B cell (primary cell): ENCODE measurements around the gene FAF1. TPM values are rescaled to one million over a fixed set of nuclear protein-coding genes. Genes with fewer than 3 reads are reported as not detected.

ENCODE experiments used
- ATAC-seq: fragments of 200-7000 bp; cut with Tn5 transposase; one replicate; pipeline ENCODE4 v1.10.0; 2021; ENCODE audit warnings: low read depth, mild to moderate bottlenecking, moderate number of reproducible peaks, moderate library complexity
- CTCF ChIA-PET: fragments of 350-600 bp; sonication (Branson Sonifier 250); formaldehyde crosslinking; loops from one replicate; lab custom pipeline; 2021; ENCODE audit warnings: antibody characterized with exemption, inconsistent platforms; lab: Charles Lee
- POLR2A ChIA-PET: fragments of 350-600 bp; sonication (Branson Sonifier 250); formaldehyde crosslinking; loops from one replicate; lab custom pipeline; 2021; ENCODE audit warnings: antibody characterized with exemption; lab: Charles Lee
- DNase-seq: peaks from one replicate; pipeline ENCODE4 v3.0.0; 2013
- H2AFZ ChIP-seq: 2 replicates; pipeline ENCODE4 v1.6.1; 2012; ENCODE audit warnings: mild to moderate bottlenecking, low read depth, low read length; ENCODE audit not compliant: insufficient read depth, poor library complexity, severe bottlenecking
- H3K27ac ChIP-seq, 2 donors: 1 replicate in 1 of 2; 2 replicates in 1 of 2; pipeline ENCODE4 v1.5.1; 2012 to 2013; ENCODE audit warnings: low read length in 2 of 2, mild to moderate bottlenecking in 2 of 2, moderate library complexity in 1 of 2
- H3K27me3 ChIP-seq, 4 experiments: fragments of 200-600 bp in 1 of 4; sonication (generic) in 1 of 4; replicated peaks in 1 of 4; 1 replicate in 2 of 4; 2 replicates in 2 of 4; pipeline versions ENCODE4 v1.6.1 to v1.7.0; 2013 to 2016; ENCODE audit warnings: low read length in 3 of 4, mild to moderate bottlenecking in 2 of 4, mixed read lengths in 1 of 4, moderate library complexity in 1 of 4; ENCODE audit not compliant: insufficient read depth in 4 of 4, control insufficient read depth in 3 of 4; ENCODE audit errors: control extremely low read depth in 1 of 4
- H3K36me3 ChIP-seq, 2 experiments: replicated peaks in 1 of 2; 1 replicate in 1 of 2; 2 replicates in 1 of 2; pipeline versions ENCODE4 v1.6.1 to v1.7.1; 2013; ENCODE audit warnings: low read length in 1 of 2; ENCODE audit not compliant: insufficient read depth in 2 of 2, control insufficient read depth in 1 of 2; ENCODE audit errors: control extremely low read depth in 1 of 2, extremely low read depth in 1 of 2
- H3K4me1 ChIP-seq, 2 donors: fragments of 200-600 bp in 1 of 2; sonication (generic) in 1 of 2; 1 replicate in 1 of 2; 2 replicates in 1 of 2; pipeline versions ENCODE4 v1.5.1 to v1.6.1; 2013 to 2017; ENCODE audit warnings: low read length in 2 of 2; ENCODE audit not compliant: control insufficient read depth in 2 of 2, insufficient read depth in 2 of 2
- H3K4me2 ChIP-seq: replicated peaks from 2 replicates; pipeline ENCODE3; 2012; ENCODE audit warnings: mild to moderate bottlenecking, low read depth, low read length; ENCODE audit not compliant: poor library complexity, severe bottlenecking
- H3K4me3 ChIP-seq, 5 experiments: fragments of 200-600 bp in 1 of 5; sonication (generic) in 1 of 5; 1 replicate in 3 of 5; 2 replicates in 2 of 5; pipeline versions ENCODE4 v1.5.1 to v1.7.0; 2011 to 2016; ENCODE audit warnings: low read length in 4 of 5, mild to moderate bottlenecking in 4 of 5, low read depth in 2 of 5, control low read depth in 1 of 5, moderate library complexity in 1 of 5; ENCODE audit not compliant: insufficient read depth in 1 of 5; ENCODE audit errors: control extremely low read depth in 1 of 5, extremely low read depth in 1 of 5
- H3K79me2 ChIP-seq: fragments of 200-600 bp; sonication (generic); one replicate; pipeline ENCODE4 v1.6.0; 2016; ENCODE audit warnings: low read length; ENCODE audit not compliant: control insufficient read depth, insufficient read depth
- H3K9ac ChIP-seq: fragments of 200-600 bp; sonication (generic); 2 replicates; pipeline ENCODE4 v1.6.1; 2017; ENCODE audit warnings: mild to moderate bottlenecking, low read length, moderate library complexity
- H3K9me3 ChIP-seq, 3 donors: one replicate each; pipeline versions ENCODE4 v1.6.1 to v1.7.1; 2013; ENCODE audit warnings: low read length in 2 of 3; ENCODE audit not compliant: control insufficient read depth in 2 of 3, insufficient read depth in 1 of 3; ENCODE audit errors: control extremely low read depth in 1 of 3
- H4K20me1 ChIP-seq: 2 replicates; pipeline ENCODE4 v1.6.0; 2012; ENCODE audit warnings: mild to moderate bottlenecking, low read length; ENCODE audit not compliant: insufficient read depth, control insufficient read depth, poor library complexity, severe bottlenecking
- H3K27ac Mint-ChIP-seq: one replicate; pipeline ENCODE4 v1.8.0; 2021; ENCODE audit warnings: mixed read lengths
- H3K27me3 Mint-ChIP-seq: one replicate; pipeline ENCODE4 v1.8.0; 2021; ENCODE audit warnings: mixed read lengths
- H3K4me1 Mint-ChIP-seq: one replicate; pipeline ENCODE4 v1.8.0; 2021; ENCODE audit warnings: mixed read lengths
- H3K4me3 Mint-ChIP-seq: one replicate; pipeline ENCODE4 v1.8.0; 2021; ENCODE audit warnings: mixed read lengths
- H3K9me3 Mint-ChIP-seq: one replicate; pipeline ENCODE4 v1.8.0; 2022; ENCODE audit warnings: mixed read lengths; ENCODE audit not compliant: insufficient read depth
- EZH2 ChIP-seq: IDR thresholded peaks from 2 replicates; pipeline ENCODE4 v1.6.1; 2012; ENCODE audit warnings: borderline replicate concordance, low read depth, mild to moderate bottlenecking, moderate library complexity, low read length; ENCODE audit not compliant: insufficient read depth, poor library complexity, severe bottlenecking
- WGBS: methylation state at CpG from one replicate; pipeline ENCODE4 v1.1.5; 2013; ENCODE audit warnings: missing lambda C conversion rate; ENCODE audit not compliant: insufficient coverage; 5-methylcytosine and 5-hydroxymethylcytosine counted together
- intact Hi-C: fragments of 100-400 bp; cut with micrococcal nuclease; formaldehyde crosslinking; loops from one replicate; pipeline ENCODE4 v1.10.0; 2022
- polyA plus RNA-seq: library from polyadenylated mRNA; depleted of rRNA; stranded (reverse); fragments of >200 nt; gene quantifications from 2 replicates; pipeline ENCODE4 v1.2.3, GENCODE V29; 2012
- total RNA-seq, 2 donors: library from RNA; stranded (reverse); fragments of 120-200 nt in 1 of 2; gene quantifications; 1 replicate in 1 of 2; 2 replicates in 1 of 2; pipeline versions ENCODE4 v1.2.3 to v1.2.4, GENCODE V29; 2013 to 2022
- TF ChIP-seq, protein P1 (sequence below): fragments of 200-600 bp; IDR thresholded peaks from one replicate; pipeline ENCODE4 v1.8.0; 2022; ENCODE audit warnings: antibody characterized with exemption, mild to moderate bottlenecking

FAF1 gene
- total and polyA plus RNA-seq, 2 donors (not counting 1 experiment from before 2014, with no cell fraction given): 10.1 to 58.4 TPM

- Histone ChIP-seq H3K79me2 (no peaks in the 10 kb centered on the region), H3K4me3 (no peak overlapping the region), H2AFZ (no peak overlapping the region), H3K9me3 (no peaks in the 10 kb centered on the region), H3K27ac (no peak overlapping the region), H4K20me1 (no peaks in the 10 kb centered on the region), H3K36me3 (peaks cover 0 to 3% of the 10 kb centered on the region in 2 experiments), H3K4me1 (no peaks in the 10 kb centered on the region), H3K27me3 (no peaks in the 10 kb centered on the region), H3K9ac (no peak overlapping the region), H3K4me2 (no peak overlapping the region)
- Mint-ChIP-seq H3K27me3 (no peaks in the 10 kb centered on the region), H3K4me3 (no peak overlapping the region), H3K4me1 (no peaks in the 10 kb centered on the region), H3K27ac (no peak overlapping the region), H3K9me3 (no peaks in the 10 kb centered on the region)
- intact Hi-C loops: no loop called here
- ChIA-PET POLR2A (no interaction called here), CTCF (no interaction called here)
- TF ChIP-seq EZH2: no peak
- ATAC-seq (no peak), DNase-seq (no peak)
These were observed 360.5 kb downstream of the FAF1 start for GRCh38 chr1:50599546-50599945.

DNA sequence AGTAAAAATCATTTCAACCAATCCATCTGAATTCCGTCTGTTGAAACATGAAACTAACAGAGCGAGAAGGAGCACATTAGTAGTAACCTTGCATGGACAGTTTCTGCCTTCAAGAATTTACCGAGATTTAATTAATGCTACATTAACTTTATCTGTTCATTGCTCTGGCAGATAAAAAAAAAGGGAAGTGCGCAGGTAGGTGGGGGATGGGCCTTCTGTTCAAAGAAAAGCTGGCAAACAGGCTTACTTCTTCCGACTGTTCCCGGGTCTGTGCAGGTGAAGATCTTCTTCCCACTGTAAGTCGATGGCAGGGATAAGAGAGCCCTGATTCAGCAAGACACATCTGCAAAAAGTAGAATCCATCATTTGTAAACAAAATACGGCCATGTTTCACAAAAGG, 364.2 kb downstream of the FAF1 start:
- no peaks in the 10 kb centered on the region for H3K27me3 Mint-ChIP-seq
- Histone ChIP-seq H4K20me1 (no peaks in the 10 kb centered on the region), H3K36me3 (peaks cover 0 to 3% of the 10 kb centered on the region in 2 experiments), H3K9ac (no peak overlapping the region), H3K27ac (no peak overlapping the region), H3K4me3 (no peak overlapping the region), H3K79me2 (no peaks in the 10 kb centered on the region), H3K9me3 (no peaks in the 10 kb centered on the region), H2AFZ (no peak overlapping the region), H3K4me1 (no peaks in the 10 kb centered on the region), H3K27me3 (no peaks in the 10 kb centered on the region), H3K4me2 (no peak overlapping the region)
- H3K27ac Mint-ChIP-seq: no peak overlapping the region
- no peaks in the 10 kb centered on the region for H3K9me3 Mint-ChIP-seq
- CTCF ChIA-PET: interaction anchor here (1.2 kb wide), 1 partner anchor 12 kb away, joined by 4 read pairs; no protein-coding TSS in a partner anchor
- ATAC-seq (no peak), DNase-seq (no peak)
- TF ChIP-seq, protein P1, sequence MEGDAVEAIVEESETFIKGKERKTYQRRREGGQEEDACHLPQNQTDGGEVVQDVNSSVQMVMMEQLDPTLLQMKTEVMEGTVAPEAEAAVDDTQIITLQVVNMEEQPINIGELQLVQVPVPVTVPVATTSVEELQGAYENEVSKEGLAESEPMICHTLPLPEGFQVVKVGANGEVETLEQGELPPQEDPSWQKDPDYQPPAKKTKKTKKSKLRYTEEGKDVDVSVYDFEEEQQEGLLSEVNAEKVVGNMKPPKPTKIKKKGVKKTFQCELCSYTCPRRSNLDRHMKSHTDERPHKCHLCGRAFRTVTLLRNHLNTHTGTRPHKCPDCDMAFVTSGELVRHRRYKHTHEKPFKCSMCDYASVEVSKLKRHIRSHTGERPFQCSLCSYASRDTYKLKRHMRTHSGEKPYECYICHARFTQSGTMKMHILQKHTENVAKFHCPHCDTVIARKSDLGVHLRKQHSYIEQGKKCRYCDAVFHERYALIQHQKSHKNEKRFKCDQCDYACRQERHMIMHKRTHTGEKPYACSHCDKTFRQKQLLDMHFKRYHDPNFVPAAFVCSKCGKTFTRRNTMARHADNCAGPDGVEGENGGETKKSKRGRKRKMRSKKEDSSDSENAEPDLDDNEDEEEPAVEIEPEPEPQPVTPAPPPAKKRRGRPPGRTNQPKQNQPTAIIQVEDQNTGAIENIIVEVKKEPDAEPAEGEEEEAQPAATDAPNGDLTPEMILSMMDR: no peak
- no peak for TF ChIP-seq EZH2
- WGBS: 100% methylated on average over 4 of the region's 8 CpGs
- no peak overlapping the region for H3K4me3 Mint-ChIP-seq
- no peaks in the 10 kb centered on the region for H3K4me1 Mint-ChIP-seq
- POLR2A ChIA-PET: no interaction called here
- intact Hi-C loops: no loop called here
